Mesenchymal stem cell (in vitro differentiated cells and primary cell): ENCODE results near the gene RNU6-9.

Experiments
- DNase-seq: peaks from one replicate; pipeline ENCODE4 v3.0.0-alpha.2; 2013
- H2AFZ ChIP-seq: one replicate; pipeline ENCODE4 v1.6.1; 2013; ENCODE audit warnings: low read depth, mild to moderate bottlenecking, control low read depth, inconsistent platforms, low read length, moderate library complexity
- H2AK5ac ChIP-seq: 2 replicates; pipeline ENCODE4 v1.6.1; 2013; ENCODE audit warnings: low read length, moderate library complexity, mild to moderate bottlenecking, inconsistent platforms; ENCODE audit not compliant: severe bottlenecking
- H2BK120ac ChIP-seq: one replicate; pipeline ENCODE4 v1.6.1; 2013; ENCODE audit warnings: low read depth, mild to moderate bottlenecking, inconsistent platforms, low read length, moderate library complexity
- H2BK12ac ChIP-seq, 2 experiments: one replicate each; pipeline ENCODE4 v1.6.1; 2013; ENCODE audit warnings: inconsistent platforms in 2 of 2, low read length in 2 of 2, mild to moderate bottlenecking in 2 of 2, moderate library complexity in 2 of 2, control low read depth in 1 of 2
- H2BK15ac ChIP-seq: one replicate; pipeline ENCODE4 v1.6.1; 2013; ENCODE audit warnings: mild to moderate bottlenecking, low read depth, inconsistent platforms; ENCODE audit not compliant: poor library complexity, severe bottlenecking
- H2BK5ac ChIP-seq: 2 replicates; pipeline ENCODE4 v1.6.1; 2013; ENCODE audit warnings: low read depth, mild to moderate bottlenecking, low read length, control low read depth, inconsistent platforms; ENCODE audit not compliant: poor library complexity, severe bottlenecking
- H3K14ac ChIP-seq, 2 experiments: one replicate each; pipeline ENCODE4 v1.6.1; 2013; ENCODE audit warnings: inconsistent platforms in 2 of 2, low read length in 2 of 2, control low read depth in 1 of 2, mild to moderate bottlenecking in 1 of 2, moderate library complexity in 1 of 2
- H3K18ac ChIP-seq, 2 experiments: one replicate each; pipeline ENCODE4 v1.6.1; 2013; ENCODE audit warnings: inconsistent platforms in 2 of 2, low read length in 2 of 2, control low read depth in 1 of 2, low read depth in 1 of 2, mild to moderate bottlenecking in 1 of 2
- H3K23ac ChIP-seq, 2 experiments: one replicate each; pipeline ENCODE4 v1.6.1; 2013; ENCODE audit warnings: inconsistent platforms in 2 of 2, low read length in 2 of 2, mild to moderate bottlenecking in 2 of 2, moderate library complexity in 2 of 2, control low read depth in 1 of 2
- H3K27ac ChIP-seq: 2 replicates; pipeline ENCODE4 v1.5.1; 2013; ENCODE audit warnings: mild to moderate bottlenecking, moderate library complexity, low read length, control low read depth, inconsistent platforms; ENCODE audit not compliant: poor library complexity, severe bottlenecking
- H3K27me3 ChIP-seq, 2 experiments: 2 replicates each; pipeline versions ENCODE4 v1.6.1 to v1.7.0; 2013; ENCODE audit warnings: low read length in 2 of 2, mild to moderate bottlenecking in 2 of 2, moderate library complexity in 2 of 2, control low read depth in 1 of 2, inconsistent platforms in 1 of 2; ENCODE audit not compliant: control insufficient read depth in 1 of 2, insufficient read depth in 1 of 2
- H3K36me3 ChIP-seq, 2 experiments: 2 replicates each; pipeline versions ENCODE4 v1.6.1 to v1.7.0; 2013; ENCODE audit warnings: low read length in 2 of 2, control low read depth in 1 of 2, inconsistent platforms in 1 of 2, low read depth in 1 of 2, mild to moderate bottlenecking in 1 of 2; ENCODE audit not compliant: insufficient read depth in 2 of 2, control insufficient read depth in 1 of 2
- H3K4ac ChIP-seq, 2 experiments: one replicate each; pipeline ENCODE4 v1.6.1; 2013; ENCODE audit warnings: inconsistent platforms in 2 of 2, low read length in 2 of 2, mild to moderate bottlenecking in 2 of 2, moderate library complexity in 2 of 2, control low read depth in 1 of 2, low read depth in 1 of 2
- H3K4me1 ChIP-seq: 2 replicates; pipeline ENCODE4 v1.6.1; 2013; ENCODE audit warnings: low read depth, low read length, control low read depth; ENCODE audit not compliant: control insufficient read depth, insufficient read depth
- H3K4me2 ChIP-seq: 2 replicates; pipeline ENCODE4 v1.6.1; 2013; ENCODE audit warnings: low read length, mild to moderate bottlenecking, inconsistent platforms; ENCODE audit not compliant: poor library complexity, severe bottlenecking
- H3K4me3 ChIP-seq, 2 experiments: 2 replicates each; pipeline versions ENCODE4 v1.5.1 to v1.7.0; 2013; ENCODE audit warnings: low read length in 2 of 2, mild to moderate bottlenecking in 2 of 2, control low read depth in 1 of 2, low read depth in 1 of 2; ENCODE audit not compliant: insufficient read depth in 1 of 2
- H3K79me1 ChIP-seq: replicated peaks from 2 replicates; pipeline ENCODE4 v1.6.1; 2013; ENCODE audit warnings: mild to moderate bottlenecking, control low read depth, low read length, inconsistent platforms; ENCODE audit not compliant: poor library complexity, severe bottlenecking
- H3K9ac ChIP-seq: 2 replicates; pipeline ENCODE4 v1.7.0; 2013; ENCODE audit warnings: mild to moderate bottlenecking, low read length, moderate library complexity
- H3K9me3 ChIP-seq: 2 replicates; pipeline ENCODE4 v1.7.0; 2013; ENCODE audit warnings: mild to moderate bottlenecking, low read length; ENCODE audit not compliant: control insufficient read depth
- H4K8ac ChIP-seq: one replicate; pipeline ENCODE4 v1.6.1; 2013; ENCODE audit warnings: inconsistent platforms, mild to moderate bottlenecking, low read length, moderate library complexity
- H4K91ac ChIP-seq: one replicate; pipeline ENCODE4 v1.6.1; 2013; ENCODE audit warnings: mild to moderate bottlenecking, low read length, inconsistent platforms
- WGBS: methylation state at CpG from one replicate; pipeline ENCODE4 v1.1.7; 2013; ENCODE audit warnings: mixed read lengths; 5-methylcytosine and 5-hydroxymethylcytosine counted together

Gene RNU6-9

DNA sequence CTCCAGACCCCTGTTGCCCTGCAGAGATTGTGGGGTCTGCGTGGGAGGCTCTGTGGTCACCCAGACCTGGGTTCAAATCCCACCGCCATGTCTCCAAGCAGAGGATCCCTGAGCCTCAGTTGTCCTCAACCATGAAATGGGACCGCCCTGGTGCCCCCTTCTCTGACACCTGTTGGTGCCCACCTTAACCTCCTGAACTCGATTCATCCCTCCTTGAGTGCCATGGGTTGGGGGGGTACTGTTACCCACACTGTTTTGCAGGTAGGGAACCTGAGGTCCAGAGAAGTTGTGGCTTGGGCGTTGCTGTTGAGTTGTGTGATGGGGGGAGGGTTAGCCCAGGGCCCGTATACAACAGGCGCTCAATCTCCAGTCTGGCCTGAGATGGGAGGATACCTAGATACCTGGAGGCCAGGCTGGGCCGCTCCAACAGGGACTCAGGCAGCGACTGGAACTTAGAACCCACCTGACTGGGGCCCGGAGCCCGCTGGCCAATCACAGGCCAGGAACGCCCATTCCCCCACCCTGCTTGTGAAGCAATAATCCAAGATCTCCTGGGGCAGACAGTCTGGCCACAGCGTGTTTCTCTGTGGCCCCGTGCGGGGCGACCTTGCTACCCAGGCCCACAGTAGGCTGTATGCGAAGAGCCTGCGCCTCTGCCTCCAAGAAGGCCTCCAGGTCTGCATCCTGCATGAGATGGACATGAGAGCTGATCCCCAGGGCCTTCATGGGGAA, 35.4 kb downstream of the RNU6-9 start:
- Histone ChIP-seq H3K4me1 (peaks cover 44% of the 10 kb centered on the region), H3K4me2 (peak overlapping the region; percentile 79), H3K27ac (peak overlapping the region; percentile 79), H3K18ac (no peak overlapping the region), H2BK120ac (no peak overlapping the region), H4K8ac (peak overlapping the region; percentile 2), H3K9me3 (no peaks in the 10 kb centered on the region), H3K79me1 (peaks cover 2% of the 10 kb centered on the region), H4K91ac (no peak overlapping the region), H2BK15ac (no peak overlapping the region), H3K4ac (no peak overlapping the region), H3K9ac (peak overlapping the region; percentile 92), H3K23ac (no peak overlapping the region), H2BK5ac (no peak overlapping the region), H3K36me3 (peaks cover 22 to 45% of the 10 kb centered on the region in 2 experiments), H2AFZ (no peak overlapping the region), H3K4me3 (peak overlapping the region in 1 of 2 experiments; percentile 84), H3K14ac (no peak overlapping the region), H3K27me3 (no peaks in the 10 kb centered on the region), H2BK12ac (peak overlapping the region in 1 of 2 experiments; percentile 54), H2AK5ac (no peak overlapping the region)
- 89% methylated on average over 18 of the region's 18 CpGs for WGBS
- peak; percentile 50 for DNase-seq

DNA sequence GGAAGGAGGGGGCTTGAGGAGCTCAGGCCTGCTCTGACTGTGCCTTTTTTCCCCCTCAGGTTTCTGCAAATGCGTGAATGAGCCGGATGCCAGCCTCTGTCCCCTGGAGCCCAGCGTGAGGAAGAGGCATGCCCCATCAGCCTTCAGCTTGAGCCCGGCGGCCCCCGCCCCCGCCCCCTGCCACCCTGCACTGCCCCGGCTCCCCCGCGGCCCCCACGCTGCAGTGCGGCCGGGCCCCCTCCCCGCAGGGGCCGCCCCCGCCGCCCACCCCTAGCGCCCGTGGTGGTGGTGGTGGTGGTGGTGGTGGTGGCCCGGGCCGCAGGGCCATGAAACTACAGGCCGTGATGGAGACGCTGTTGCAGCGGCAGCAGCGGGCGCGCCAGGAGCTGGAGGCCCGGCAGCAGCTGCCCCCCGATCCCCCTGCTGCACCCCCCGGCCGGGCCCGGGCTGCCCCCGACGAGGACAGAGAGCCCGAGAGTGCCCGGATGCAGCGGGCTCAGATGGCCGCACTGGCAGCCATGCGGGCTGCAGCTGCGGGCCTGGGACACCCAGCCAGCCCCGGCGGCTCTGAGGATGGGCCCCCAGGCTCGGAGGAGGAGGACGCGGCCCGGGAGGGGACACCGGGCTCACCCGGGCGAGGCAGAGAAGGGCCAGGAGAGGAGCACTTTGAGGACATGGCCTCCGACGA, 36.1 kb downstream of the RNU6-9 start:
- no peak overlapping the region for H2BK5ac ChIP-seq
- no peak overlapping the region for H3K4me2 ChIP-seq
- 97% methylated on average over 38 of the region's 51 CpGs for WGBS
- no peak overlapping the region for H2AFZ ChIP-seq
- DNase-seq, result no peak
- no peaks in the 10 kb centered on the region for H3K9me3 ChIP-seq
- H3K23ac ChIP-seq, result no peak overlapping the region
- no peak overlapping the region for H3K14ac ChIP-seq
- peaks cover 46% of the 10 kb centered on the region for H3K4me1 ChIP-seq
- no peak overlapping the region for H2BK120ac ChIP-seq
- H2BK15ac ChIP-seq, result no peak overlapping the region
- H3K27ac ChIP-seq, result peak overlapping the region; percentile 20
- H3K4ac ChIP-seq, result no peak overlapping the region
- peaks cover 22 to 52% of the 10 kb centered on the region in 2 experiments for H3K36me3 ChIP-seq
- H2AK5ac ChIP-seq, result no peak overlapping the region
- no peak overlapping the region for H3K18ac ChIP-seq
- H4K91ac ChIP-seq, result no peak overlapping the region
- no peaks in the 10 kb centered on the region for H3K27me3 ChIP-seq
- no peak overlapping the region for H2BK12ac ChIP-seq
- no peak overlapping the region for H4K8ac ChIP-seq
- no peaks in the 10 kb centered on the region for H3K79me1 ChIP-seq
- H3K9ac ChIP-seq, result no peak overlapping the region
- no peak overlapping the region for H3K4me3 ChIP-seq

DNA sequence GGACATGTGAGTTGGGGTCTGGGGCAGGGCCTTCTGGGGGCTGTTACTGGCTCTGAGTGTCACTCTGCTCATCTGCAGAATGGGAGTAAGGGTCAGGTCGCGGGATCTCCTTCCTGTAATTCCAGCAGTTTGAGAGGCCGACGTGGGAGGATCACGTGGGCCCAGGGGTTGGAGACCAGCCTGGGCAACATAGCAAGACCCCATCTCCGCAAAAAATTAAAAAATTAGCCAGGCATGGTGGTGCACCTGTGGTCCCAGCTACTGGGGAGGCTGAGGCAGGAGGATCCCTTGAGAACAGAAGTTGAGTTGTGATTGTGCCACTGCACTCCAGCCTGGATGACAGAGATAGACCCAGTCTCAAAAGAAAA, 36.6 kb downstream of the RNU6-9 start:
- H3K9ac ChIP-seq, result no peak overlapping the region

More for the DNA sequence above, 36.6 kb downstream of the RNU6-9 start:
- H2BK12ac ChIP-seq, result no peak overlapping the region
- peak overlapping the region; percentile 16 for H3K27ac ChIP-seq
- no peak overlapping the region for H4K8ac ChIP-seq
- H3K14ac ChIP-seq, result no peak overlapping the region
- no peak overlapping the region for H3K23ac ChIP-seq
- H3K79me1 ChIP-seq, result no peaks in the 10 kb centered on the region
- H2BK120ac ChIP-seq, result no peak overlapping the region
- 96% methylated on average over 6 of the region's 6 CpGs for WGBS
- H3K18ac ChIP-seq, result no peak overlapping the region
- H3K4ac ChIP-seq, result no peak overlapping the region
- no peak overlapping the region for H3K4me3 ChIP-seq
- H2BK15ac ChIP-seq, result no peak overlapping the region
- H2BK5ac ChIP-seq, result no peak overlapping the region
- H2AK5ac ChIP-seq, result no peak overlapping the region
- H3K4me1 ChIP-seq, result peaks cover 47% of the 10 kb centered on the region
- H3K4me2 ChIP-seq, result no peak overlapping the region
- no peaks in the 10 kb centered on the region for H3K9me3 ChIP-seq
- no peak overlapping the region for H2AFZ ChIP-seq
- no peak overlapping the region for H4K91ac ChIP-seq
- no peaks in the 10 kb centered on the region for H3K27me3 ChIP-seq
- H3K36me3 ChIP-seq, result peaks cover 22 to 56% of the 10 kb centered on the region in 2 experiments
- DNase-seq, result no peak
